ENCODE measurements around the gene GNG12. TPM values are rescaled to one million over a fixed set of nuclear protein-coding genes. Genes with fewer than 3 reads are reported as not detected.

GNG12 gene
- total RNA-seq, 6 donors from 2014 or later: 14.3 to 54.6 (median 45.1) TPM

- Histone ChIP-seq H3K9me3 (no peaks in the 10 kb centered on the region), H3K4me1 (peaks cover 8 to 33% (median 19%) of the 10 kb centered on the region in 4 donors), H3K27me3 (no peaks in the 10 kb centered on the region), H3K27ac (no peak overlapping the region), H3K4me3 (no peak overlapping the region), H3K36me3 (no peaks in the 10 kb centered on the region)
- DNase-seq (no peak), ATAC-seq (ENCODE audit: low FRiP score in 2 of 2) (no peak)
- no peak for TF ChIP-seq CTCF (IDR thresholded peaks at IDR 0.05)
- TF ChIP-seq POLR2A (IDR thresholded peaks at IDR 0.05): no peak
- TF ChIP-seq EP300 (IDR thresholded peaks at IDR 0.05): no peak
- TF ChIP-seq POLR2AphosphoS5 (IDR thresholded peaks at IDR 0.05): no peak
- WGBS, 2 donors: 78 to 79% methylated on average over 4 of the region's 4 CpGs
These were observed 23.4 kb downstream of the GNG12 start for GRCh38 chr1:67809887-67810286.

- DNase-seq (no peak), ATAC-seq (ENCODE audit: low FRiP score in 2 of 2) (no peak)
- H3K36me3 ChIP-seq: no peaks in the 10 kb centered on the region
- no peak for TF ChIP-seq POLR2AphosphoS5 (IDR thresholded peaks at IDR 0.05)
- no peak for TF ChIP-seq EP300 (IDR thresholded peaks at IDR 0.05)
- no peaks in the 10 kb centered on the region for H3K27me3 ChIP-seq
- H3K9me3 ChIP-seq: no peaks in the 10 kb centered on the region
- H3K27ac ChIP-seq: no peak overlapping the region
- H3K4me3 ChIP-seq: no peak overlapping the region
- H3K4me1 ChIP-seq: peaks cover 0 to 13% (median 8%) of the 10 kb centered on the region in 4 donors
These were observed 26.0 kb downstream of the GNG12 start for GRCh38 chr1:67807282-67807681.

- Histone ChIP-seq H3K4me3 (no peak overlapping the region), H3K9me3 (no peaks in the 10 kb centered on the region), H3K27ac (no peak overlapping the region), H3K4me1 (peaks cover 0 to 6% (median 3%) of the 10 kb centered on the region in 4 donors), H3K27me3 (no peaks in the 10 kb centered on the region), H3K36me3 (no peaks in the 10 kb centered on the region)
- ATAC-seq (ENCODE audit: low FRiP score in 2 of 2) (no peak), DNase-seq (no peak)
- WGBS, 2 donors: 79 to 85% methylated on average over 2 of the region's 2 CpGs
- TF ChIP-seq POLR2AphosphoS5 (IDR thresholded peaks at IDR 0.05): no peak
These were observed 28.6 kb downstream of the GNG12 start for GRCh38 chr1:67804710-67805109.

- H3K36me3 ChIP-seq: no peaks in the 10 kb centered on the region
- ATAC-seq (ENCODE audit: low FRiP score in 2 of 2): no peak
- H3K27ac ChIP-seq: no peak overlapping the region
- WGBS, 2 donors: 74 to 75% methylated on average over 7 of the region's 7 CpGs
- TF ChIP-seq CTCF (IDR thresholded peaks at IDR 0.05) (no peak), EP300 (IDR thresholded peaks at IDR 0.05) (no peak), POLR2AphosphoS5 (IDR thresholded peaks at IDR 0.05) (no peak), POLR2A (IDR thresholded peaks at IDR 0.05) (no peak)
- H3K27me3 ChIP-seq: no peaks in the 10 kb centered on the region
- peaks cover 0 to 6% (median 3%) of the 10 kb centered on the region in 4 donors for H3K4me1 ChIP-seq
- H3K4me3 ChIP-seq: no peak overlapping the region
- no peak for DNase-seq
- H3K9me3 ChIP-seq: no peaks in the 10 kb centered on the region
These were observed 29.6 kb downstream of the GNG12 start for GRCh38 chr1:67803380-67804279.

- WGBS, 2 donors: 66 to 77% methylated on average over 3 of the region's 3 CpGs
- no peak for ATAC-seq (ENCODE audit: low FRiP score in 2 of 2)
- no peak overlapping the region for H3K27ac ChIP-seq
These were observed 30.7 kb downstream of the GNG12 start for GRCh38 chr1:67802565-67802964.

More at GRCh38 chr1:67802565-67802964, 30.7 kb downstream of the GNG12 start:
- peaks cover 0 to 6% (median 3%) of the 10 kb centered on the region in 4 donors for H3K4me1 ChIP-seq
- DNase-seq: no peak
- H3K36me3 ChIP-seq: no peaks in the 10 kb centered on the region
- H3K27me3 ChIP-seq: no peaks in the 10 kb centered on the region
- H3K9me3 ChIP-seq: no peaks in the 10 kb centered on the region
- TF ChIP-seq POLR2AphosphoS5 (IDR thresholded peaks at IDR 0.05): no peak
- TF ChIP-seq POLR2A (IDR thresholded peaks at IDR 0.05): no peak
- no peak for TF ChIP-seq CTCF (IDR thresholded peaks at IDR 0.05)
- TF ChIP-seq EP300 (IDR thresholded peaks at IDR 0.05): no peak
- no peak overlapping the region for H3K4me3 ChIP-seq

Data from upper lobe of left lung (tissue), 6 donors.